SKM-1 (cell line): ENCODE measurements around the gene COPS6.

ENCODE experiments used
- DNase-seq: peaks from one replicate; lab custom pipeline; 2025; ENCODE audit not compliant: unreplicated experiment; lab: John Stamatoyannopoulos, UW

The COPS6 gene

DNA sequence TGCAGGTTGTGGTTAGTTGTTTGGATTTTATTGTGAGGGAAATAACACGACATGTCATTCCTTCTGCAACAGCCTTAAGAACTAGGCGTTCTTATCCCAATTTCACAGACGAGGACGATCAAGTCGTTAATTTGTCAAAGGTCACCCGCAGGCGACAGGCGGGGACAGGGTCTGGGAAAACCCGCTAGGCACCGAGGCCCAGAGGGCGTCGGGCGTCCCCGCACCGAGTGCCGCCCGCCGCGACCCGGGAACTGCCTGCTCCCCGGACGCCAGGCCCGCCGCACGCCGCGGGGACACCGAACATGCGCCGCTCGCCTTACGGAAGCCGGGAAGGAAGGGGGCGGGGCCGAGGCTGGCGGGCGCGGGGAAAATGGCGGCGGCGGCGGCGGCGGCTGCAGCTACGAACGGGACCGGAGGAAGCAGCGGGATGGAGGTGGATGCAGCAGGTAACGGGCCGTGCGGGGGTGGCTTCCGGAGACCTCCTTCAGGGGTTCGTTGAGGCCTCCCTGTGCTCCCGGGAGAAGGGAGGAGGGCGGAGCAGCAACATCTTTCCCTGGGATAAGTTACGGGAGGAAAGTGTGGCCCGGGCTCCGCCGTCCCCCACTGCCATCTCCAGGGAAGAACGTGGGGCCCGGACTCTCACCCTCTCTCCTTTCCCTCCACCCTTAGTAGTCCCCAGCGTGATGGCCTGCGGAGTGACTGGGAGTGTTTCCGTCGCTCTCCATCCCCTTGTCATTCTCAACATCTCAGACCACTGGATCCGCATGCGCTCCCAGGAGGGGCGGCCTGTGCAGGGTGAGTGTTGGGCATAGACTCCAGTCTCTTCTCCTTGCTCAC is at the start of gene COPS6:
COPS6 (plus strand) TSS at position 349 of the 837 bp plus-strand sequence; CDS start at position 371, 22 bp downstream.
- peak; percentile 43 for DNase-seq

DNA sequence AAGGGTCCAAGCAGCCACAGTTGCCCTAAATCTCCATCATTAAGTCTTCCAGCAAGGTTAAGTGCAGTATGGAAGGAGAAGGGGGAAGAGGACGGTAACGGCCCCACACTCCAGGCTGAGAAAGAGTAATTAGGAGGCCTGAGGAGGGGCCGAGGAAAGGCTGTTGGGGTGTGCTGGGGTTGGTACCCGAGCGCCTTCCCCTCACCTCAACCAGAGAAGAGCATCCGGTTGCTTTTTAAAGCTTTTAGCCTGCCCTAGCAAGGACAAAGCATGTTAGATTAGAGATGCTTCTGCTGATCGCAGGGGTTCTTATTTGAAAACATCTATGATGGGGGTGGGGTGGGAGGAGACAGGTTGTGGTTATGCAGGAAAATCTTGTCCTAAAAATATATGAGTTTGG is 48.2 kb upstream of the COPS6 start:
- no peak for DNase-seq

DNA sequence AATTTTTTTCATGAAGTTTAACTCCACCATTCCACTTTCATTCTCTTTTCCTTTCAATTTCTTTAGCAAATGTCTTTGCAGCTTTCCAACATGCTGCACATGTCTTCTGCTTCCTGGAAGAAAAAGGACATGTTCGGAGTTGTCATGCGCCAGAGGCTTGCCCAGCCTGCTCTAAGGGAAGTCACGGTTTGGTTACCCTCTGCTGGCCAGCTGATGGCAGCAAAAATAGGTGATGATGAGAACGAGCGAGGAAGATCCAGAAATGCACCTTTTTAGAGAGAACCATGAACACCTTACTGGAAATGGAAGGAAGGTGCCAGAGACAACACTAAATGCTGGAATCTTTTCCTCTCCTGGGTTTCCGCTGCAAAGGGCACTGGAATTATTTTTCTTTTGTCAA is 44.1 kb upstream of the COPS6 start:
- DNase-seq: no peak

DNA sequence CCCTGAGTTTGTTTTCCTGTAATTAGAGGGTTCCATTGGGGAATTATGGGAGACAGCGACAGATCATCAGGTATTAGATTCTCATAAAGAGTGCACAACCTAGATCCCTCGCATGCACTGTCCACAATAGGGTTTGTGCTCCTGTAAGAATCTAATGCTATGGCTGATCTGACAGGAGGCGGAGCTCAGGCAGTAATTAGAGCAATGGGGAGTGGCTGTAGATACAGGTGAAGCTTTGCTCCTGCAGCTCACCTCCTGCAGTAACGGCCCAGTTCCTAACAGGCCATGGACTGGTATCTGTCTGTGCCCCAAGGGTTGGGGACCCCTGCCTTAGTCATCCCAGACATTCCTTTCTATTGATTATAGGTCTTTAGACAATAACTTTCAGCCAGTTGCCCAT is 40.1 kb upstream of the COPS6 start:
- DNase-seq: no peak

DNA sequence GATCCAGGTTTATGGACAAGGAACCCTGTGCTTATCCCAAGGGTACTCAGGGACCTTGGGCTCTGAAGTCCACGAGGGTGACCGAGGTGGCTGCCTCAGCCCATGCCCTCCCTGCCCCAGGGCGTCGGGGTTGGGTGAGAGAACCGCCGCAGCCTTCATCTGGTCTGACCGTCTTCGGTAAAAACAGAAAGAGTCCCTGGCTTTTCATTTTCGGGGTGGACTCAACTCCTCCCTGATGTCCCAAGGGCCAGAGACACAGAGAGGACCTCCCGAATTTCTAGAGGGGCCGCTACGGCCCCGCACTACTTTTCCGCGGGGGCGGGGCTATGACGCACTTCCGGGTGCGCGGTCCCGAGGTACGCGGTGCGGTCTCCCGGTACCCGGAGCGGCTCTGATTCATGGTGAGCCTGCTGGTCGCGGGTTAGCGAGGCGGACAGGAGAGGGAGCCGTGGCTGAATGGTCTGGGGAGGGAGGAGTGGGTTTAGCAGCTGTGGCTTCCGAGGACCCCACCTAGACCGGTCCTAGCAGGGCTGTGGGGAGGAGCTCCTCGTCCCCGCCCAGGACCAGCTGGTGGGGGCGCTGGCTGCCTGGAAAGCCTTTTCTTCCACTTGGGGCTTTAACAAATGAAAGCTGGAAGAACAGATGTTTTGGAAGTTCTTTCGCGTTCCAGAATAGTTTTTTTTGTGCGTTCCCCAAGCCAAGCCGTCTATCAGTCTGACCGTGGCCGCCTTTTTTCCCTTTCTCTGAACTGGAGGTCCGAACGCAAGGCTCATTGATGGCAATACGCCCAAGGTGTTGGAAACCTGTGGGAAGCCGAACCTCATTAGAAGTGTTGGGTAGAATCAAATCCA is 39.1 kb upstream of the COPS6 start, which contains the start of gene ZSCAN21:
ZSCAN21 (plus strand) TSS at position 334 of the 851 bp plus-strand sequence. CDS start 7,233 bp downstream, outside the sequence.
- DNase-seq: peak; percentile 53

DNA sequence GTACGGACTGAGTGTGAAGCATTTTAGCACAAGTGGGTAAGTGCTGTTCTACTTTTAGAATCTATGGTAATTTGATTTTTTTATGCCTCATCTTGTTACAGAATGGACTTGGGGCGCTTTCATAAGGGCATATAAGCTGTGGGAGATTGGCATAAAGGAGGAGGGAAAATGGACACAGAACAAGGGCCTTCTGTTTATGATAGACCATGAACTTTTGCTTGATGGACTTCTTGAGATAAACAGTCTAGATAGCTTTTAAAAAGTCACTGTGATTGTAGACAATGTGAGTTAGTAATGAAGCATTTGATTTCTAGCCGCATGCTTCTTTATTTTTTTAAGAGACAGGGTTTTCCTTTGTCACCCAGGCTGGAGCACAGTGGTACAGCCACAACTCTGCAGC is 37.2 kb upstream of the COPS6 start:
- DNase-seq: no peak

DNA sequence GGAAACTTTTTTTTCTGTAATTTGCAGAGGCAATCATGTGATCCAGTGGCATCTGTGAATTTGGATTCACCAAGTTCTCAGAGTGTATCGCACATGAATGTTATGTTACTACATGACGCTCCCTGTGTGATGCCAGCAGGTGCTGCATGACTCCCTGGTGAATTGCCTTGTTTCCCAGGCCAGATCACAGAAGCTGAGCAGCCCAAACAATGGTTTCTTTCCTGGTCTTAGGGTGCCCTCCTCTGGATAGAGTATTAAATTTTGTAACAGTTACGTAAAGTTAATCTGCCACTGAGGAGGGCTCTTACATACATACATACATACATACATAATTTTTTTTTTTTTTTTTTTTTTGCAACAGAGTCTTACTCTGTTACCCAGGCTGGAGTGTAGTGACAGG is 35.6 kb upstream of the COPS6 start:
- peak; percentile 15 for DNase-seq

DNA sequence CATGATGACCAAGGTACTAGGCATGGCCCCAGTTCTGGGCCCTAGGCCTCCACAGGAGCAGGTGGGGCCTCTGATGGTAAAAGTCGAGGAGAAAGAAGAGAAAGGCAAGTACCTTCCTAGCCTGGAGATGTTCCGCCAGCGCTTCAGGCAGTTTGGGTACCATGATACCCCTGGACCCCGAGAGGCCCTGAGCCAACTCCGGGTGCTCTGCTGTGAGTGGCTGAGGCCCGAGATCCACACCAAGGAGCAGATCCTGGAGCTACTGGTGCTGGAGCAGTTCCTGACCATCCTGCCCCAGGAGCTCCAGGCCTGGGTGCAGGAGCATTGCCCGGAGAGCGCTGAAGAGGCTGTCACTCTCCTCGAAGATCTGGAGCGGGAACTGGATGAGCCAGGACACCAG is 31.8 kb upstream of the COPS6 start:
- no peak for DNase-seq

DNA sequence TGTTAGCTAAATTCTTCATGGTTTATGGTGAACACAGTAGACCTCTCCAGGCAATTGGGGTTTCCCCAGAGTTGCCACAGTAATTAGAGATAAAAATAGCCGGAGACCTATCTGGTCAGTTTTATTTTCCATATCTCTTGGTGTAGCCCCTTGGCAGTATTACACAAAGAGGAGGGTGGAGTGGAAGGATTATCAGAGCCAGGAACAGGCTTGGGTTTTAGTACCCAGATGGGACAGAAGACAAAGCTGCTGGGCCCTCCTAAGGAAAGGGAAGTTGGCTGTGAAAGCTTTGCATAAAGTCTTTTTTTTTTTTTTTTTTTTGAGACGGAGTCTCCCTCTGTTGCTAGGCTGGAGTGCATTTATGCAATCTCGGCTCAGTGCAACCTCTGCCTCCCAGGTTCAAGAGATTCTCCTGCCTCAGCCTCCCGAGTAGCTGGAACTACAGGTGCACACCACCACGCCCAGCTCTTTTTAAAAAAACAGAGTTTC is 29.5 kb upstream of the COPS6 start:
- no peak for DNase-seq

DNA sequence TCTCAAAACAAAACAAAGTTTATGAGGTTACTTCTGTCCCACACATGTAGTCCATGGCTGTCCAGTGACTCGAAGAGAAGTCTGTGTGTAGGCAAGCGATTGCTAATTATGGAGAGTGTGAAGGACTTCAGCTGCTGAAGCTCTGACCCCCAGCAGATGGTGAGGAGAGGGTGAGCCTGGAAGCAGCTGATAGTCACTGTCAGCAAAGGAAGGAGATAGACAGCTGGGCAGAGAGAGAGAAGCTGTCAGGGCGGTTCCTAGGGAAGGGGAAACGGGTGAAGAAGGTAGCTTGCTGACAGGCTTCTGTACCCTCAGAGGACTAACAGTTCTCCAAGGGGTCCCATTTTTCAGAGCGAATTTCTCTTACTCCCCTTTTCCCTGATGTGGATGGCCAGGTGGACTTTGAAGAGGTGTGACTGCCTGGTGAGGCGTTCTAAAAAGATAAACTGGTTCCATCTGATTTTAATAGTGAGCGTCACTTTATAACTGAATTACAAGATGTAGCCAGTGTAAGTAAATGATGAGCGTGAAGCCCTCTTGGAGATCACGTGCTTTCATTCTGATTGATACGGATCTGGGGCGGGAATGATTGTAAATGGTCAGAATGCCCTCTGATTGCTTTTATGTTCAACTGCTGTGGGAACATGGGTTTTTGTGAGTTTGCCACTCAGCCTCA is 27.1 kb upstream of the COPS6 start:
- DNase-seq: no peak

DNA sequence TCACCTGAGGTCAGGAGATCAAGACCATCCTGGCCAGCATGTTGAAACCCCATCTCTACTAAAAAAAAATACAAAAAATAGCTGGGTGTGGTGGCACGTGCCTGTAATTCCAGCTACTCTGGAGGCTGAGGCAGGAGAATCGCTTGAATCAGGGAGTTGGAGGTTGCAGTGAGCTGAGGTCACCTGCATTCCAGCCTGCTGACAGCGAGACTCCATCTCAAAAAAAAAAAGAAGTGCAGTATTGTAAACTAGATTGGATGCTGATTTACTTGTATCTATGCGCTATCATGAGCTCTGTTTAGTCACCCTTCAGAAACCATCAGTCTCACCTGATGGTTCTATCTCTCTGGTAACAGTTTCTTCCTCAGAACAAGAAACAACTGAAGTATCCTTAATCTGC is 25.4 kb upstream of the COPS6 start:
- no peak for DNase-seq

DNA sequence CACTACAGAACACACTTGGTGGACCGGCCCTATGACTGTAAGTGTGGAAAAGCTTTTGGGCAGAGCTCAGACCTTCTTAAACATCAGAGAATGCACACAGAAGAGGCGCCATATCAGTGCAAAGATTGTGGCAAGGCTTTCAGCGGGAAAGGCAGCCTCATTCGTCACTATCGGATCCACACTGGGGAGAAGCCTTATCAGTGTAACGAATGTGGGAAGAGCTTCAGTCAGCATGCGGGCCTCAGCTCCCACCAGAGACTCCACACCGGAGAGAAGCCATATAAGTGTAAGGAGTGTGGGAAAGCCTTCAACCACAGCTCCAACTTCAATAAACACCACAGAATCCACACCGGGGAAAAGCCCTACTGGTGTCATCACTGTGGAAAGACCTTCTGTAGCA is 24.6 kb upstream of the COPS6 start:
- no peak for DNase-seq

DNA sequence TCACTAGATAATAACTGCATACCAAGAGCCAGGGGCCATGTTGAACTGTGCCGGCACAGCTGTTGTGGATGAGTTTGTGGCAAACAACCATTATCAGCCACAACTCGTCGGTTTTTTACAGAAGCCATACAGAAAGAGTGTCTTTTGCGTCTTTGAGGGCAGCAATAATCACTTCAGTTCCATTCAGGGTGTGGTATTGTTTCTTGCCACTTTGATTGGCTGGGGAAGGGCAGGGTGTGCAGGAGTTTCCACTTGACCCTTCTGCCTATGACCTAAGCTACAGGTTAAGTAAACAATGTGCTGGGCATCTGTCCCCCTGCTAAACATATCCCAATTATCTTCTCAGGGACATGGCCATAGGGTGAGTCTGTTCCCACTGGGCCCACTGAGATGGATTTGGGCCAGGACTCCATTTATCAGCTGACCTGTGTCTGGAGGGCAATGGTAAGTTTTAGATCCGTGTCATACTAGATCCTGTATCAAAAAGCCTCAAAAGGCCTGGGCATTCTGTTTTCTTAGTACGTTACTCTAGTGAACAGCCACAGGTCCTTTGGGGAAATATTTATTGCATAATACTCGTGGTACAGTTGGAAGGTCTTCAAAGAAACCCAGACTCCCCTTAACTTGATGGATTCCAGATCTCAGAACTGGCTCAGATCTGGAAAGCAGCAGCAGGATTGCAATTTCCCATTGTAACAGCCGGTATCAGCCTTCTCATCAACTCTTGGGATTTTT is 23.1 kb upstream of the COPS6 start:
- DNase-seq: no peak

DNA sequence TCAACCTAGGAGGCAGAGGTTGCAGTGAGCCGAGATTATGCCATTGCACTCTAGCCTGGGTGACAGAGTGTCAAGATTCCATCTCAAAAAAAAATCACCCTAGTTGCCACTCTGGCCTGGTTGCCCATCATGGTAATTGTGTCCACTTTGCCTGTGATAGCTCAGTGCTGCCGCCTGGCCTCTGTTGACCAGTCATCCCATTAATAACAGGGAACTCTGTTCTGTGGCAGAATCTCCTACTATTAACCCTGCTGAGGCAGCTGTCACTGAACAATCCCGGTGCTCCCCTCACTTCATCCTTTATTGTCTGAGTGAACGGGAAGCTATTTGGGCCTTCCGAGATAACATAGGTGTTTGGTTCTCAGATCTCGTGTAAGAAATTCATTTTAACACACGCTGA is 21.8 kb upstream of the COPS6 start:
- no peak for DNase-seq

DNA sequence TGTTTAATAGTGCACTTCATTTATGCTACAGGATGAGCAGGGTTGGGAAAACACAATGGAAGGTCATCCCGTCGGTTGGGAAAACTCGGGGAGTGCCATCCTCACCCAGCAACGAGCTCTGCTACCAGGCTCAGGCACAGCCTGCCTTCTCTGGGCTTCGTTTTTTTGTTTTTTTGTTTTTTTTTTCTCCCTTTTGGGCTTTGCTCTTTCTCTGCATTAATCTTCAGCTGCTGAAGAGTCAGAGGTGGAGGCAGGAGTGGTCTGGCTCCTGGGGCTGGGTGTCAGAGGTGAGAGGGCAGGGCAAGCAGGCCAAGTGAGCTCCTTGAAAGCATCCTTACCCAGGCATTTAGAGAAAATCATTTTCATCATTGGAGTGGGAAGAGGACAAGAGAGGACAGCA is 18.8 kb upstream of the COPS6 start:
- no peak for DNase-seq

DNA sequence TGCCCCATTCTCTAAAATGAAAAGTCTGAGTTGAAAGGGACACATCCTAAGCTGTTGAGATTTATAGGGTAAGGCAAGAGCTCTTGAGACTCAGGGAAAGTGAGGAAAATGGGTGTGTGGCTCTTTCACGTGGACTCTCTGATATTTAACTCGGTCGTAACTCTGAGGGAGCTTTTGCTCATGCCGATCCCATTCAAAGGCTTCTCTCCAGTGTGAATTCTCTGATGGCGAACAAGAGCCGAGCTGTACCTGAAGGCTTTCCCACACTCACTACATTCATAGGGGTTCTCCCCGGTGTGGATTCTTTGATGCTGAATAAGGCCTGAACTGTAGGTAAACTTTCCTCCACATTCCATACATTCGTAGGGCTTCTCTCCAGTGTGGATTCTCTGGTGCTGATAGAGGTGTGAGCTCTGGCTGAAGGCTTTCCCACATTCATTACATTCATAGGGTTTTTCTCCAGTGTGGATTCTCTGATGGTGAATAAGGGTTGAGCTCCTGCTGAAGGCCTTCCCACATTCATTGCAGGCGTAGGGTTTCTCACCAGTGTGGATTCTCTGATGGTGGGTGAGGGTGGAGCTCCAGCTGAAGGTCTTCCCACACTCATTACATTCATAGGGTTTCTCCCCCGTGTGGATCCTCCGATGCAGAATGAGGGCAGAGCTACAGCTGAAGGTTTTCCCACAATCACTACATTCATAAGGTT is 17.6 kb upstream of the COPS6 start:
- no peak for DNase-seq

DNA sequence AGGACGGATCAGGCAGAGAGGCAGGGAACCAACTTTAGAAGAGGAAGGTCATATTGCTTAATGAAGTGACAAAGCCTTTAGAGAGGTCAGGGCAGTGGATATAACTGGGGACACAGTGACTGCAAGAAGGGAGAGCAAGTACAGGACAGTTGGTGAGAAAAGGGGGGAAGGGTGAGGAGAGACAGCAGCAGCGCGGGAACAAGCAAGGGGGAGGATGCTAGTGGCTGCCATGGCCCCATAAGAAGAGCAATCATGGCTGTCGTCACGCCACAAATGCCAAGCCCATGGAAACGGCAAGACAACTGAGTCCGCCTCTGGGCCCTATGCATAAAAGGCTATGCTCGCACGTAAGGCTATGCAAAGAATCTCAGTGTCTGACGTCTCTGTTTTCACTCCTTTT is 16.3 kb upstream of the COPS6 start:
- no peak for DNase-seq

DNA sequence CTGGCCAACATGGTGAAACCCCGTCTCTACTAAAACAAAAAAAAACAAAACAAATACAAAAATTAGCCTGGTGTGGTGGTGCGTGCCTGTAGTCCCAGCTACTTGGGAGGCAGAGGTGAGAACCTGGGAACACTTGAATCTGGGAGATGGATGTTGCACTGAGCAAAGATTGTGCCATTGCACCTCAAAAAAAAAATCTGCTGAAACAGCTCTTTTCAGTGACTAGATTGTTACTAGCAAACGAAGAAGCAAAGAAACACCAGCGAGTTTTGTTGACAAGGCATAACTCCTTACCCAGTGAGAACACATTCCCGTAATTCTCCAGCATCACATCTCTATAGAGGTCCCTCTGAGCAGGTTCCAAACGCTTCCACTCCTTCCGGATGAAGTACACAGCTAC is 13.9 kb upstream of the COPS6 start:
- DNase-seq: no peak

DNA sequence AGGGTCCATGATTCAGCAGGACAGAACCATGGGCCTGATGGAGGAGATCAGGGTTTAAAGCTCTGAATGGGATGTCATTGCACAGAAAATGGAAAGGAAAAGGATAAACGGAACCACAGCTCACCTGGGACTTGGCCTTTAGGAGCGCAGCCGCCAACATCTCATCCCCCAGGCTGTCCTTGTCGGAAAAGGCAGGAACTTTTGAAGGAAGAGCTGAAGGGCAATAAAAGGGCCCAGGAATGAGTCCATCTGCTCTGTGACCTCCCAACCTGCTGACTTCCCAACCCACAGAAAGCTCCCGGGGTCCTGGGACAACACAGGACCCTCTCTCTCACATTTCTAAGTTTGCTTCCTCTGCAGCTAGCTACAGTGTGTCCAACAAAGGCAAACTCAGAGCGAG is 13.4 kb upstream of the COPS6 start:
- DNase-seq: no peak

DNA sequence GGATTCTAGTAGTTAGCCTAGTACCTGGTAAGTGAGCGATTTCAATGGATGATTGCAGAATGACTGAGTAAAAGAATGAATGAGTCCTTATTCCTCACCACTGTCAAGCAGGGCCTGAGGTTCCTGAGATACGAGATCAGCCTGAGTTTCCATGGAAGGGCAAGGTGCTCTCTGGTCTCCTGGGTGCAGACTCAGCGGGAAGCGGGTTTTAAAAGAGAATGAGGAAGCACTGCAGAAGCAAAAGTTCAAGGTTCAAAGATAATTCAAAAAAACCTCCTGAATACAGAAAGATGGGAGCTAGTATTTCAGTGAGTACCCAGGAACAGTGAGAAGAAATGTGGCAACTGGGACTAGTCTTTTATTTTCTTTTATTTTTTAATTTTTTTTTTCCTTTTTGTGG is 11.6 kb upstream of the COPS6 start:
- no peak for DNase-seq
